Neural crest cell (in vitro differentiated cells): Measurements from ENCODE around the gene ADRB1. TPM values are rescaled to one million over a fixed set of nuclear protein-coding genes. Genes with fewer than 3 reads are reported as not detected.

Experiments
- DNase-seq: peaks from one replicate; pipeline ENCODE4 v3.0.0; 2021; ENCODE audit warnings: low read depth, mixed read lengths, low spot score
- H3K27ac Mint-ChIP-seq: one replicate; pipeline ENCODE4 v1.8.0; 2021; ENCODE audit warnings: mild to moderate bottlenecking, mixed read lengths; ENCODE audit not compliant: unreplicated experiment
- H3K27me3 Mint-ChIP-seq: 2 replicates; pipeline ENCODE4 v1.8.0; 2021; ENCODE audit warnings: low read depth, mild to moderate bottlenecking, mixed read lengths
- H3K36me3 Mint-ChIP-seq: 2 replicates; pipeline ENCODE4 v1.8.0; 2021; ENCODE audit warnings: low read depth, mild to moderate bottlenecking, mixed read lengths
- H3K4me1 Mint-ChIP-seq: 2 replicates; pipeline ENCODE4 v1.8.0; 2021; ENCODE audit warnings: mixed read lengths
- H3K4me3 Mint-ChIP-seq: one replicate; pipeline ENCODE4 v1.8.0; 2021; ENCODE audit warnings: mild to moderate bottlenecking, mixed read lengths
- H3K9me3 Mint-ChIP-seq: 2 replicates; pipeline ENCODE4 v1.8.0; 2021; ENCODE audit warnings: mixed read lengths
- total RNA-seq: library from RNA; stranded (reverse); gene quantifications from 2 replicates; pipeline ENCODE4 v1.2.1, GENCODE V29; 2021
- TF ChIP-seq, protein P1 (sequence below): fragments of 200-600 bp; sonication (generic); conservative IDR thresholded peaks from 2 replicates; pipeline ENCODE4 v1.5.0; 2021; ENCODE audit warnings: antibody characterized with exemption, mild to moderate bottlenecking

Gene ADRB1
- total RNA-seq, 1 donor from 2014 or later, result 0.07 TPM

DNA sequence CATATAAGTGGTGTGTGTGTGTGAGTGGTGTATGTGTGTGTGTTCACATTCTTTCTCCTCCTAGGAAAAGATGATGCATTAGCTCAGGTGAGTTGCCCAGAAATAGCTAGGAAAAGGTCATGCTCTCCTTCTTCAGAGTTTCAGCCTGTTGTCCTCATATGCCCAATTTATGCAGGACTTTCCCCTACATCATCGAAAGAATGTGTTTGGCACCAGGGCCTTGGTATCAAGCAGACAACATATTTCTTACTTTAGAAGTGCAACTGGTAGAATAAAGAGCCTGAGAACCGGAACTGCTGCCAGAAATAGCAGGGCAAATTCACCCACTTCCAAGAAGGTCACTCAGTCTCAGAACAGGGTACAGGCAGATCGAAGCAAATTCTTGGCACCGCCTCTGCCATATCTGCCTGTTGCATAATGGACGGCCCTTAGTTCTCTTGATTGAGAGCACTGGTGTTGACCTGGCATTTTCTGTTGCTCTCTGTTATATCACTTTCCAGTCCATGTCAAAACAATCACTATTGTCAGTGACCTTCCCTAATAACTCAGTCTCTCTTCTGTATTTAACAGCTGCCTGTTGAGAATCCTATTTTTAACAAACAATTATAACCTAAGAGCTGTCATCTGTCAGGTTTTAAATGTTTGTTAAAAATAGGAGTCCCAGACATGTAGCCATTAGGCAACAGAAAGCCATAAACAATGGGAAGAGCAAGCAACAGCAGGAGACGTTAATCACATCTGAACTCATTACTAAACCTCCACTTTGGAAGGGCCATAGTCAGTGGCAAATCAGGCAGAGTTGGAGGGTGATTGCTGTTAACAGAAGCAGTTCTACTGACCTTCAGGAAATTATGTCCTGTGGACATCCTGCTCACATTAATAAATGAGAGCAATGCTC, 20.7 kb downstream of the ADRB1 start:
- Mint-ChIP-seq H3K4me3 (no peak overlapping the region), H3K36me3 (no peaks in the 10 kb centered on the region), H3K27me3 (peaks cover 4% of the 10 kb centered on the region), H3K27ac (no peak overlapping the region), H3K4me1 (peaks cover 32% of the 10 kb centered on the region), H3K9me3 (no peaks in the 10 kb centered on the region)
- DNase-seq, result no peak
- TF ChIP-seq, protein P1, sequence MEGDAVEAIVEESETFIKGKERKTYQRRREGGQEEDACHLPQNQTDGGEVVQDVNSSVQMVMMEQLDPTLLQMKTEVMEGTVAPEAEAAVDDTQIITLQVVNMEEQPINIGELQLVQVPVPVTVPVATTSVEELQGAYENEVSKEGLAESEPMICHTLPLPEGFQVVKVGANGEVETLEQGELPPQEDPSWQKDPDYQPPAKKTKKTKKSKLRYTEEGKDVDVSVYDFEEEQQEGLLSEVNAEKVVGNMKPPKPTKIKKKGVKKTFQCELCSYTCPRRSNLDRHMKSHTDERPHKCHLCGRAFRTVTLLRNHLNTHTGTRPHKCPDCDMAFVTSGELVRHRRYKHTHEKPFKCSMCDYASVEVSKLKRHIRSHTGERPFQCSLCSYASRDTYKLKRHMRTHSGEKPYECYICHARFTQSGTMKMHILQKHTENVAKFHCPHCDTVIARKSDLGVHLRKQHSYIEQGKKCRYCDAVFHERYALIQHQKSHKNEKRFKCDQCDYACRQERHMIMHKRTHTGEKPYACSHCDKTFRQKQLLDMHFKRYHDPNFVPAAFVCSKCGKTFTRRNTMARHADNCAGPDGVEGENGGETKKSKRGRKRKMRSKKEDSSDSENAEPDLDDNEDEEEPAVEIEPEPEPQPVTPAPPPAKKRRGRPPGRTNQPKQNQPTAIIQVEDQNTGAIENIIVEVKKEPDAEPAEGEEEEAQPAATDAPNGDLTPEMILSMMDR, result no peak

DNA sequence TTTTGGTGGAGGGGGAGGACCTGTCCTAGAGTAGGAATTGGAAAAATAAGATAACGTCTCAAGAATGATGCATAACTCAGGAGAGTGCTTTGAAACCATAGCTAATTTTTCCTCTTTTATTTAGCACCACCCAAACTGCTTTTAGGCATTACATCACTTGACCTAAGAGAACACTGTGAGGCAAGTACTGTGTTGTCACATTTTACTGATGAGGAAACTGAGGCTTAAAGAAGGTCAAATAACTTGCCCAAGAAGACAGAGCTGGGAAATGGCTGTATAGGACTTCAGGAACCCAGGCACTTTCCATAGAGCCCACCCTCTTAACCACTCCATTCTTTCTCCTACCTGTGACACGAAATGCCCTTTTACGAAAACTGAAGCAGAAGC, 21.4 kb downstream of the ADRB1 start:
- H3K27me3 Mint-ChIP-seq, result peaks cover 4% of the 10 kb centered on the region
- H3K9me3 Mint-ChIP-seq, result no peaks in the 10 kb centered on the region
- peaks cover 32% of the 10 kb centered on the region for H3K4me1 Mint-ChIP-seq
- no peak overlapping the region for H3K27ac Mint-ChIP-seq
- H3K4me3 Mint-ChIP-seq, result no peak overlapping the region
- TF ChIP-seq, protein P1, result no peak
- H3K36me3 Mint-ChIP-seq, result no peaks in the 10 kb centered on the region
- DNase-seq, result no peak

DNA sequence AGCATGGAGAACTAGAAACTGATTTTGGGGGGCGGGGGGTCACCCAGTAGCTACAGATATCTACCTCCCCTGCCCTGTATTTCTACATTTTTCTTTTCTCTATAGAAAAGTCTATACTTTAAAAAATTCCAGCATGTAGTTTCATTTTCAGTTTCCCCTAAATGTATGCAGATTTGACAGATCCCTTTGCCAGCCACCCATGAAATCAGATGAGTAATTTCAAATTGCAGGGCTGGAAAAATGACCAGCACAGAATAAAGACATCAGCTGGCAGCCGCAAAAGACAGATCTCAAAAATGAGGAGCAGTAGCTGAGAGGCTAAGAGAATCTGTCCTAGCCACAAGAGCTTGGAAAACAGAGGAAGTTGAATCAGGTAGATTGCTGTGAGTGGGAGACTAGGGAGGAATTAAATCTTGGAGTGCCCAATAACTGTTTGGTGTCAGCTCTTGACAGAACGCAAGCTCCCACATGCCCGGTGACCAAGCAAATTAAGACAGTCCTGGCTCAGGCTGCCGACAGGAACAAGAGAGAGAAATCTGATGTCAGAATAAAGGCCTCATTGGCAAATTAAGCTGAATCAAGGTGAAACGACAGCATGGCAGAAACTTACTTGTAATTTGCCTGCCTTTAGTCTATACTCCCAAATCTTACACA, 24.5 kb downstream of the ADRB1 start:
- DNase-seq, result no peak
- no peaks in the 10 kb centered on the region for H3K36me3 Mint-ChIP-seq
- H3K4me1 Mint-ChIP-seq, result peaks cover 20% of the 10 kb centered on the region
- TF ChIP-seq, protein P1, result no peak
- no peaks in the 10 kb centered on the region for H3K9me3 Mint-ChIP-seq
- no peak overlapping the region for H3K27ac Mint-ChIP-seq
- H3K27me3 Mint-ChIP-seq, result no peaks in the 10 kb centered on the region
- no peak overlapping the region for H3K4me3 Mint-ChIP-seq

DNA sequence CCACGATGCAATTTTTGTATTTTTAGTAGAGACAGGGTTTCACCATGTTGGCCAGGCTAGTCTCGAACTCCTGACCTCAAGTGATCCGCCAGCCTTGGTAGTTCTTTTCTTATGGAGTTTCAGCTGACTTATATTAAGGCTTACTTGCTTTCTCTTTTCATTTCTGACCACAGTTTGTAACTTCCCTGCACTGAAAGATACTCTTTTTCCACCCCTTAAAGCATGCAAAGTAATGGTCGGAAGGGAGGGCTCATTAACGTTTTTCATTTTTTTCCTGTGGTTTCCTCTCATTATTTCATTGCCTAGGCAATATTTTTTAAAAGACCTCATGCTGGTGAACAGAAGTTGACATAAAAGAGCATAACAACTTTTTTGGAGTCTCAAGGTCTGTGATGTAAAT, 27.0 kb downstream of the ADRB1 start:
- DNase-seq, result no peak
- Mint-ChIP-seq H3K4me1 (peaks cover 17% of the 10 kb centered on the region), H3K36me3 (no peaks in the 10 kb centered on the region), H3K4me3 (no peak overlapping the region), H3K27me3 (no peaks in the 10 kb centered on the region), H3K9me3 (no peaks in the 10 kb centered on the region), H3K27ac (no peak overlapping the region)
- TF ChIP-seq, protein P1, result no peak

DNA sequence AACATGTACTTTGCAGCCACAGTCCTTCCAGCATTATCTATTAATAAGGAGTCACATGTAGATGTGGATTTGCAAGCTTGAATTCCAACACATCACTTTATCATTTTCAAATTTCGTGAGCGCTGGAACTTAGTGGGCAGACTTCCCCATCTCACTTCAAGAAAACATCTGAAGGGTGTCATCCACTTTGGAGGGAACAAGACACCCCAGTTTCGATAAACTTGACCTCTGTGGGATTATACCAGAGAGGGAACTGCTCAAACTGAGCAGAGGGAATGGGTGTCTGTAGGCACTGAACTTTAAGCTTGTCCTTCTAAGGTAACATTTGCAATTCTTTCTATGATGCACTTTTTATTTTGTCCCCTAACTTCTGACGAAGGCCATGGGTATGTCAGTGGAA, 27.5 kb downstream of the ADRB1 start:
- peaks cover 17% of the 10 kb centered on the region for H3K4me1 Mint-ChIP-seq
- H3K27me3 Mint-ChIP-seq, result no peaks in the 10 kb centered on the region
- H3K27ac Mint-ChIP-seq, result no peak overlapping the region
- H3K4me3 Mint-ChIP-seq, result no peak overlapping the region
- no peaks in the 10 kb centered on the region for H3K36me3 Mint-ChIP-seq
- DNase-seq, result no peak
- TF ChIP-seq, protein P1, result no peak
- no peaks in the 10 kb centered on the region for H3K9me3 Mint-ChIP-seq
